KOPT-K1 (cell line): ENCODE measurements around the gene EIF5A.
"Not testable (repeated sequence)": the region's sequence is repeated elsewhere in the genome, so short reads cannot be mapped to it uniquely, and the experiment has no call there.

Experiments used
- H3K27ac ChIP-seq: fragments of 200-600 bp; sonication (generic); 2 replicates; pipeline ENCODE4 v1.5.1; 2016; ENCODE audit warnings: antibody characterized with exemption, mild to moderate bottlenecking, low read depth, low read length; ENCODE audit not compliant: poor library complexity, severe bottlenecking
- H3K36me3 ChIP-seq: fragments of 200-600 bp; sonication (generic); 2 replicates; pipeline ENCODE4 v1.5.1; 2017; ENCODE audit warnings: antibody characterized with exemption, mild to moderate bottlenecking, low read length, moderate library complexity; ENCODE audit not compliant: insufficient read depth
- H3K9me3 ChIP-seq: fragments of 200-600 bp; sonication (generic); 2 replicates; pipeline ENCODE4 v1.5.1; 2017; ENCODE audit warnings: antibody characterized with exemption, low read length, mild to moderate bottlenecking; ENCODE audit not compliant: insufficient read depth, poor library complexity, severe bottlenecking

EIF5A gene

DNA sequence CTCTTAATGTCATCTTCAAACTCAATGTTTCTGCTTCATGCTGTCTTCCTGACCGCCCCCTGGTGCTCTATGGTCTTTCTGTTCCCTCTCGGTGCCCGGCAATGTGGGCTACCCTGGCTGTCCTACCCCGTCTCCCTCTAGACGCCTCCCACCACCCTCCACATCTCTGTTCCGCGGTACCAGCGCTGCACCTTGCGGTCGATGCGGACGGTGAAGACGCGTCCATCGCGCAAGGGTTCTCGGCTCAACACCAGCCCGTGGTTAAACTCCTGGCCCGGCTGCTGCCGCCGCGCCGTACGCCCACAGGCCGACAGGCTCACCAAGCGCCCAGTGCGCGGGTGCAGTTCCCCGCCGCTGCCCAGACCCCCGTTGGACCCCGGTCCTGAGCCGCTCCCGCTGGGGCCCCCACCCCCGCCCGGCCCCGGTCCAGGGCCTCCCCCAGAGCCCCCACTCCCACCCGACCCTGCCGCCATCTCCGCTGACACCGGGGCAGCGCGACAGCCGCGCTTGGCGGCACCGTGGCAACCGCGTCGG, 21.5 kb downstream of the EIF5A start, which contains the start of gene NEURL4:
NEURL4 (minus strand) TSS at position 496 of the 534 bp plus-strand sequence; CDS start at position 473, 23 bp downstream.
- Histone ChIP-seq H3K36me3 (peaks cover 31% of the 10 kb centered on the region), H3K9me3 (no peaks in the 10 kb centered on the region), H3K27ac (peak within 1 kb of the TSS; percentile 89)

DNA sequence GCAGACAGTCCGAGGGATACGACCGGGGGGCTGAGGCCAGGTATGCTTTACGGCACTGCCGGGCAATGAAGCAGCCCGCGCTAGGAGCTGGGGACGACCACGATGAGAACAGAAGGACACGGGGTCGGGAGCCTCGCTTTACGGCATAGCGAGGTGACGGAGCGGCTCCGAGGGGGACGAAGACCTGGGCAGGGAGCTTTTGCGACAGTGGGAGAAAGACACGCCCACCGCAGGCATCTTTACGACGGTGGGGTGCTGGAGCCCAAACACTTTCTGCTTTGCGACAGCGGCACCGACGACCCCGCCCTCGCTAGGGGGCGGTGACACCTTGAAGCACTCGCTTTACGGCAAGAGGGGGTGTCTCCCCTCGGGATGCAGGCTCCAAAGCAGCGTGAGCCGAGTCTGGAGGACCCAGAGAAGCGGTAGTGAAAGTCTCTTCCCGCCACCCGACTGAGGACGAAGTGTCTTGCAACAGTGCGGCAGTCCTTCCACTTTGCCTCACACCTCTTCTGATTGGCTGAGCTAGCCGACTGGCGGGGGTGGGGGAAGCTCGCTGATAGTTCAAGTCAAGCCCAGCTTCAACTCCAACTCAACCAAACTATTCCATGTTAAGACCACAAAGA, 22.1 kb downstream of the EIF5A start:
- H3K36me3 ChIP-seq = peaks cover 26% of the 10 kb centered on the region
- H3K9me3 ChIP-seq = no peaks in the 10 kb centered on the region
- H3K27ac ChIP-seq = peak overlapping the region; percentile 89

DNA sequence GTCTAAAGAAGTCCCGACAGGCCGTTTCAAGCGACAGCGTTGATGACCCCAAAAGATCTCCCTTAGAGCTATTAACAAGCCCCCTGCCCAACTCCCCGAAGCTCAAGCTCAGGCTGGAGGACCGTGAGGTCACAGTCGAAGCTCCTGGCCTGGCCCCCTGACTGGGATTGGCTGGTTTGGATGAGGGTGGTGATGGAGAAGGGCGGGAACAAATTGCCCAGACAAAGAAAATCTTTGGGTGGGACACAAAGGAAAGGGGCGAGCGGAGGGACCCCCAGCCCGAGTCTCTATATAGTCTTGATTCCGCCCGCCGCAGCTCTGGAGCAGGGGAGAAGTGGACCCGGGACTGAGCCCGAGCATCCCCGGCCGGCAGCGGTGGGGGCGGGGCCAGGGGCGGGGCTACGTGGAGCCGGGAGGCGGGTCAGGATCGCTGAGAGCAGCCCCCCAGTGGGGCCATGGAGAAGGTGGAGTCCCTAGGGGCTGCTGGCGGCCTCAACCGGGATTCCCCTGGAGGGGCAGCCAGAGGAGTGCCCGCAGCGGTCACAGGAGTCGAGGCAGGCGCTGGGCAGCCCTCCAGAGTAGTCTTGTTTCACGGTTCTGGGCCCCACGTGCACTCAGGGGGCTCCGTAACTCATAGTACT, 22.7 kb downstream of the EIF5A start:
- Histone ChIP-seq H3K36me3 (peaks cover 19% of the 10 kb centered on the region), H3K9me3 (no peaks in the 10 kb centered on the region), H3K27ac (peak overlapping the region; percentile 89)

DNA sequence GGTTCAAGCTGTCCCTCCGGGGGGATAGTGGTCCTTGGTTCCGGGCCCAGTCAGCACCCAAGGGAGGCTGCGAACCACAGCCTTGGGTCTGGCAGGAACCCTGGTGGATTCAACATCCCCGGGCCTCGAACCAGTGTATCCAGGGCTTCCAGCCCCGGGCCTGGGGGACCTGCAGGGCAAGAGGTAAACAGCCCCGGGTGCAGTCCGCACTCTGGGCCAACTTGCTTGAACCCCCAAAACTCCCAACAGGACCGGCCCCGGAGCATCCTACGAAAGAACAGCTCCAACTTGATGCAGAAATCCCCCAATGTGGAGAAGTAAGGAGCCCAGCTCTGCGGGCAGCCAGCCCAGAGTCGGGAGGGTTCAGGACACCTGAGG, 23.2 kb downstream of the EIF5A start:
- Histone ChIP-seq H3K27ac (peak overlapping the region; percentile 89), H3K9me3 (no peaks in the 10 kb centered on the region), H3K36me3 (peaks cover 14% of the 10 kb centered on the region)

DNA sequence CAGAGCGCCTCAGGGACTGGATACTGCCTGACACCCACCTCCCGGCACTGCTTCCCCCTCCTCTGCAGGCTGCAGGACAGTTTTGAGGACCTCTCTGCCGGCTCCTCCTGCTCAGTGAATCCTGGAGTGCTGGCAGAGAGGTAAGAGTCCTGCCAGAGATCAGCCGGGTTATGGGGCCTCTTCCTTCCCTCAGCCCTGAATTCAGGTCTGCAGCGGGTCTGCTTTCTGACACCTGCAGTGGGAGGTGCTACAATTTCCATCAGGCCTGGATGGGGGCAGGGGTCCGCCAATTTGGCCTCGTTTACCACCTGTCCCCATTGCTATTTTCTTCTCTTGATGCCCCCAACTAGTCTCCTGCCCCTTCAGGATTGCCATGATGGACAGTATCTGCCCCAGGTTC, 24.7 kb downstream of the EIF5A start:
- Histone ChIP-seq H3K27ac (peak overlapping the region; percentile 89), H3K36me3 (no peaks in the 10 kb centered on the region), H3K9me3 (no peaks in the 10 kb centered on the region)

DNA sequence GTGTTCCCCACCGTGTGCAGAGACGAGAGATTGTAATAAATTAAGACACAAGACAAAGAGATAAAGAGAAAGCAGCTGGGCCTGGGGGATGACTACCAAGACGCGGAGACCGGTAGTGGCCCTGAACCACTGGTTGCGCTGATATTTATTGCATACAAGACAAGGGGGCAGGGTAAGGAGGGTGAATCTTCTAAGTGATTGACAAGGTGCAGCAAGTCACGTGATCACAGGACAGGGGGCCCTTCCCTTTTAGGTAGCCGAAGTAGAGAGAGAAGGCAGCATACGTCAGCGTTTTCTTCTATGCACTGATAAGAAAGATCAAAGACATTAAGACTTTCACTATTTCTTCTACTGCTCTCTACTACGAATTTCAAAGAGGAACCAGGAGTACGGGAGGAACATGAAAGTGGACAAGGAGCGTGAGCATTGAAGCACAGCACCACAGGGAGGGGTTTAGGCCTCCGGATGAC, 25.2 kb downstream of the EIF5A start:
- H3K36me3 ChIP-seq, H3K9me3 ChIP-seq: not testable (repeated sequence)
- peak overlapping the region; percentile 89 for H3K27ac ChIP-seq

DNA sequence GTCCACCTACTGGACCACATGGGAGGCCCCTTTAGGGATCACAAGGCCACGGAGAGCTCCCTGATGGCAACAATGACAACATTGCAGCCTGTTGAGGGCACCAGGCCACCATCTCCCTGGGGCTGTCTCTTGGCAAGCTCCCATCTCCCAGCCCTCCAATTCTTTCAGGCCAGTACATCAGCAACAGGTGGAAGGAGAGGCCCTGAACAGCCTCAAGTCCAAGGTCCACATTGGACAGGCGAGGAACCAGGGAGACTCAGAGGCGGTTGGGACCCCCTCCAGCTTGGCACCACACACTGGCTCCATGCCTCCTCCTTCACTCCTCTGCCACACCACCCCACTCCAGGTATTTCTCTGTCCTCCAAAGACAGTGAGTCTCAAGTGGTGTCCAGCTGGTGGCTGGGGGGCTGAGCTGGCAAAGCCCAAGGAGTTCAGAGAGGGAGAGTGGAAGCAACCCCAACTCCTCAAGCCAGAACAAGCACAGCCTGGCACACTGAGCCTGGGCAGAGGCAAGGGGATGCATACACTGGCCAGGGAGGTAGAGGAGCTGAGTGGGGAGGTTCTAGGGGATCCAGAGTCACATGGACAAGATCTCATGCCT, 27.6 kb downstream of the EIF5A start:
- peaks cover 25% of the 10 kb centered on the region for H3K36me3 ChIP-seq
- H3K9me3 ChIP-seq = no peaks in the 10 kb centered on the region
- H3K27ac ChIP-seq = peak overlapping the region; percentile 100

DNA sequence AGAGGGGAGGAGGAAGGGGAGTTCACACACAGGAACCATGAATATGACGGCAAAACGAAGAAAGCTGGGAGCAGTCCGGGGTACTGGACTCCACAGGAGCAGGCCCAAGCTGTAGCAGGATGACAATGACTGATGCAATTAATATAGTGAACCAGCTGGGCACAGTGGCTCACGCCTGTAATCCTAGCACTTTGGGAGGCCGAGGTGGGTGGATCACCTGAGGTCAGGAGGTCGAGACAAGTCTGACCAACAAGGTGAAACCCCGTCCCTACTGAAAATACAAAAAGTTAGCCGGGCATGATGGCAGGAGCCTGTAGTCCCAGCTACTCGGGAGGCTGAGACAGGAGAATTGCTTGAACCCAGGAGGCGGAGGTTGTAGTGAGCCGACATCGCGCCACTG, 28.3 kb downstream of the EIF5A start:
- not testable (repeated sequence) for H3K9me3 ChIP-seq
- peaks cover 32% of the 10 kb centered on the region for H3K36me3 ChIP-seq
- peak overlapping the region; percentile 100 for H3K27ac ChIP-seq

DNA sequence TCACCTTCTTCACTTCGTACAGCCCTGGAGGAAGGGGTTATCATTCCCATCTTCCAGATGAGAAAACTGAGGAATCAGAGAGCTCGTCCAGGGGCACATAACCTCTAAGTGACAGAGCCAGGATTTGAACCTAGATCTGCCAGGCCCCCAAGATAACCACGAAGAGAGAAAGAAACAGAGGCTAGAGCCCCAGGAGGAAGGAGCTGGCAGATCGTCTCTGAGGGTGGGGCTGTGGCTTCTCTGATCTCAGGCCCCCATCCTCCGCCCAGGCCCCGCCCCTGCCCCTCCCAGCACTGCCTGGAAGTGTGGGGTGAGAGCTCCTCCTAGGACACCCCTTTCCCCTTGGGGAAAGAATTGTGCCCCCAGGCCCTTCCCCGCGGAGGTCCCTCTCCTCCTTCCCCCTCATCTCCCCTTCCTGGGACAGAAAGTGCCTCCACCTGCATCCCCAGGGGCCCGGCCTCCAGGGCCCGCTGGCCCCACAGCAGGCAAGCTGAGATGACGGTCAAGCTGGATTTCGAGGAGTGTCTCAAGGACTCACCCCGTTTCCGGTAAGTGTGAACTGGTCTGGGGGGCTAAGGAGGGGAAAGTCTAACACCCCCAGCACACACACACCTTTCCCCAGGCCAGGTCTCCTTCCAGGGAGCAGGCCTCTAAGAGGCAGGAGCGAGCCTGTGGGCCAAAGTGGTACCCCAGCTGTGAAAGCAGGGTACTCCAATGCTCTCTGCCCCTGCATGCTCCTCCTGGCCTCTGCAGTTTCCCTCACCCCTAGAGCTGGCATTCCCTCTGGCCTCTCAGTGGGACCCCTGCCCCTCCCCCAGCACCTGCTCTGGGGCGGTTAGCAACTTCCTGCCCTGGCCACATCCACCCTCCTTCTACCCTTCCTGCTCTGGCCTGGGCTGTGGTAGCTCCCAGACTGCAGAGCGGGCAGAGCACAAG, 29.1 kb downstream of the EIF5A start, which contains the start of gene ACAP1:
ACAP1 (plus strand) TSS at position 290 of the 936 bp plus-strand sequence; CDS start at position 496, 206 bp downstream.
- Histone ChIP-seq H3K9me3 (no peaks in the 10 kb centered on the region), H3K27ac (peak within 1 kb of the TSS; percentile 100), H3K36me3 (peaks cover 40% of the 10 kb centered on the region)

DNA sequence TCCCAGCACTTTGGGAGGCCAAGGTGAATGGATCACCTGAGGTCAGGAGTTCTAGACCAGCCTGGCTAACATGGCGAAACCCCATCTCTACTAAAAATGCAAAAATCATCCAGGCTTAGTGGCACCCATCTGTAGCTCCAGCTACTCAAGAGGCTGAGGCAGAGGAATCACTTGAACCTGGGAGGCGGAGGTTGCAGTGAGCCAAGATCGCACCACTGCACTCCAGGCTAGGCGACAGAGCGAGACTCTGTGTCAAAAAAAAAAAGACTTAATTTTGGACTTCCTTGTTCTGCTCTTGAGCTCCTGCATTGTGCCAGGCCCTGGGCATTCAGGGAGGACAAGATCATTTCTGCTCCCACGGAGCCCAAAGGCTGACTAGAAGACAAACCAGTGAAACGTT, 30.2 kb downstream of the EIF5A start:
- Histone ChIP-seq H3K27ac (peak overlapping the region; percentile 100), H3K36me3 (peaks cover 51% of the 10 kb centered on the region)
- not testable (repeated sequence) for H3K9me3 ChIP-seq

DNA sequence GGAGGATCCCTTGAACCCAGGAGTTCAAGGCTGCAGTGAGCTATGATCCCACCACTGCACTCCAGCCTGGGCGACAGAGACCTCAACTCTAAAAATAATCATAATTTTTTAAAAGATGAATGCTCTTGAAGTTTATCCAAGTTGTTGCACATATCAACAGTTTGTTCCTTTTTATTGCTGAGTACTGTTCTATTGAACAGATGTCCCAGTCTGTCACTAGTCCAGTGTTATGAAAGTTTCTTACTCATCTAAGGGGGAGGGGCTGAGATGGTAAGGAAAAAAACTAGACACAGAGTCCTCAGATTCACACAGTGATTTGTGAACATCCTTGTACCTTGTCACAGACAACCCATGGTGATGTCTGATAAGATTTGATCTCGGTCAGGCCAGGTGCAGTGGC, 32.8 kb downstream of the EIF5A start:
- H3K36me3 ChIP-seq = peaks cover 76% of the 10 kb centered on the region
- no peak overlapping the region for H3K27ac ChIP-seq
- H3K9me3 ChIP-seq = no peaks in the 10 kb centered on the region

DNA sequence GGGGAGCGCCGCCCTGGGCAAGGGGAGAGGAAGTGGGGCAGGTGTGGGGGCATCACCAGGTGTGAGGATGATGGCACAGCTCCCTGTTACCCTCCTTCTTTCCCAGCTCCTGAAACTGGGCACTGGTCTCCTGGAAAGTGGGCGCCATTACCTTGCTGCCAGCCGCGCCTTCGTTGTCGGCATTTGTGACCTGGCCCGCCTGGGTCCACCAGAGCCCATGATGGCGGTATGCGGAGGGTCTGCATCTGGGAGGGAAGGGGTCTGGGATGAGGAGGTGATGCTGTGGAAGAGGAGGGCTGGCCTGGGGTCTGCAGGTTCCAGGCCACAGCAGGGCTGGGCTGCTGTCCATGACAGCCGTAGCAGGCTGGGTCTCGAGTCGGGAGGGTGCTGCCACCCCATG, 34.4 kb downstream of the EIF5A start:
- H3K27ac ChIP-seq = no peak overlapping the region
- no peaks in the 10 kb centered on the region for H3K9me3 ChIP-seq
- H3K36me3 ChIP-seq = peaks cover 93% of the 10 kb centered on the region

DNA sequence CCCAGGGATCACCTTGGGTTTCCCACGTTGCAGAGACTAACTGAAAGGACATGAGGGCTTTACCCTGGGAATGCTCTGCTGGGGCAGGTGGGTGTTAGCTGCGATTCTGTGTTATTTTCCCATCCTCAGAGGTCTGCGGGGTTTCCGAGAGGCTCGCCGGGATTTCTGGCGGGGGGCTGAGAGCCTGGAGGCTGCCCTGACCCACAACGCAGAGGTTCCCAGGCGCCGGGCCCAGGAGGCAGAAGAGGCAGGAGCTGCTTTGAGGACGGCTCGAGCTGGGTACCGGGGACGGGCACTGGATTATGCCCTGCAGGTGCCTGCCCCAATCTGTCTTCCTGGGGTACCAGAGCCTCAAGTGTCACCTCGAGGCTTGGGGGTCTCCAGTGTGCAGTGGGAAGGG, 35.8 kb downstream of the EIF5A start:
- Histone ChIP-seq H3K27ac (no peak overlapping the region), H3K9me3 (no peaks in the 10 kb centered on the region), H3K36me3 (peaks cover 100% of the 10 kb centered on the region)

DNA sequence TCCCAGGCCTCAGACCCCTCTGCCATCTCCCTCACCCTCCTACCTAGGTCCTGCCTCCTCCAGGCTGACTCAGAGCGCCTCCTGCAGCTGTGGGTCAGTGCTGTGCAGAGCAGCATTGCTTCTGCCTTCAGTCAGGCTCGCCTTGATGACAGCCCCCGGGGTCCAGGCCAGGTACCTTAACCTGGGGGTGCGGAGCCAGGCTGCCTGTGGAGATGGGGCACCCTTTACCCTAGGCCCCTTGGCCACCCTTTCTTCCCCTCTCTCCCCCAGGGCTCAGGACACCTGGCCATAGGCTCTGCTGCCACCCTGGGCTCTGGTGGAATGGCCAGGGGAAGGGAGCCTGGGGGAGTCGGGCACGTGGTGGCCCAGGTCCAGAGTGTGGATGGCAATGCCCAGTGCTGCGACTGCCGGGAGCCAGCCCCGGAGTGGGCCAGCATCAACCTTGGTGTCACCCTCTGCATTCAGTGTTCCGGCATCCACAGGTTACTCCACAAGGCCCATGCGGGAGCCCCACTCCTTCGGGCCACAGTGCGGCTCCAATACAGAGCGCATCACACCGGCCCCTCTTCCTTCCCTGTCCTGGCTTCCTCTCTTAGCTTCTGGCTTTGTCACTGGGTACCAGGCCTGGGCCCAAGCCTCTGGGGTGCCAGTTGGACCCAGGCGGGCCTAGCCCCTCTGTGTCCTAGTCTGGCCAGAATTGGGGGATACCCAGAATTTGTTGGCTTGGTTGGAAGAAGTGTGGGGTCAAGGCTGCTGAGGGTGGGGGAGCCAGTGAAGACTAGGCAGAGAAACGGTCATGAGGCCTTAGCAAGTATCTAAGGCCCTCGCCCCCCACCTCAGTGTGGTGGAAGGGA, 39.6 kb downstream of the EIF5A start:
- Histone ChIP-seq H3K9me3 (no peaks in the 10 kb centered on the region), H3K27ac (no peak overlapping the region), H3K36me3 (peaks cover 94% of the 10 kb centered on the region)
